Bronchial epithelial cell (primary cell): ENCODE data around the gene NKPD1. TPM values are rescaled to one million over a fixed set of nuclear protein-coding genes. Genes with fewer than 3 reads are reported as not detected.
A peak's percentile ranks its signal among the peaks of the same experiment; 100 is the strongest.
"Not testable (repeated sequence)": the region's sequence is repeated elsewhere in the genome, so short reads cannot be mapped to it uniquely, and the experiment has no call there.

Source experiments
- DNase-seq: peaks from one replicate; pipeline ENCODE4 v3.0.0-alpha.2; 2010; ENCODE audit warnings: low read depth
- FAIRE-seq: peaks from 2 replicates; lab custom pipeline; 2011; peaks lifted over from hg19 to GRCh38; lab: Jason Lieb, UNC
- H3K27me3 ChIP-seq: 2 replicates; pipeline ENCODE4 v1.5.1; 2011; ENCODE audit warnings: low read length; ENCODE audit not compliant: control insufficient read depth, insufficient read depth
- H3K36me3 ChIP-seq: 2 replicates; pipeline ENCODE4 v1.5.1; 2011; ENCODE audit warnings: low read length; ENCODE audit not compliant: control insufficient read depth, insufficient read depth
- H3K4me3 ChIP-seq: 2 replicates; pipeline ENCODE4 v1.5.1; 2011; ENCODE audit warnings: mild to moderate bottlenecking, low read depth, low read length, control low read depth
- CTCF ChIP-seq: IDR thresholded peaks from 2 replicates; pipeline ENCODE4 v1.5.1; 2011; ENCODE audit warnings: mild to moderate bottlenecking, moderate library complexity, low read length, control low read depth, inconsistent platforms; ENCODE audit not compliant: insufficient read depth, severe bottlenecking
- total RNA-seq: library from RNA; depleted of rRNA; stranded (reverse); fragments of >200 nt; gene quantifications from 2 replicates; pipeline ENCODE4 v1.2.1, GENCODE V29; 2014

NKPD1 gene
- total RNA-seq, 1 donor from 2014 or later: 0.53 TPM

- FAIRE-seq: no peak
- no peaks in the 10 kb centered on the region for H3K27me3 ChIP-seq
- DNase-seq: no peak
- no peak for TF ChIP-seq CTCF
- H3K4me3 ChIP-seq: no peak overlapping the region
- peaks cover 1% of the 10 kb centered on the region for H3K36me3 ChIP-seq
Observed at GRCh38 chr19:45124021-45124420, 36.8 kb downstream of the NKPD1 start.

- Histone ChIP-seq H3K36me3 (peaks cover 1% of the 10 kb centered on the region), H3K4me3 (no peak overlapping the region), H3K27me3 (no peaks in the 10 kb centered on the region)
- no peak for FAIRE-seq
- no peak for TF ChIP-seq CTCF
- peak; percentile 55 for DNase-seq
Observed at GRCh38 chr19:45123440-45123850, 37.3 kb downstream of the NKPD1 start.

GRCh38 chr19:45122832-45123231, 38.0 kb downstream of the NKPD1 start:
- DNase-seq (no peak), FAIRE-seq (no peak)
- Histone ChIP-seq H3K27me3 (no peaks in the 10 kb centered on the region), H3K36me3 (peaks cover 1% of the 10 kb centered on the region), H3K4me3 (no peak overlapping the region)
- TF ChIP-seq CTCF: no peak

GRCh38 chr19:45121827-45122345, 38.9 kb downstream of the NKPD1 start:
- Histone ChIP-seq H3K36me3 (peaks cover 1% of the 10 kb centered on the region), H3K4me3 (no peak overlapping the region), H3K27me3 (no peaks in the 10 kb centered on the region)
- FAIRE-seq: no peak
- TF ChIP-seq CTCF: no peak
- DNase-seq: no peak

- H3K4me3 ChIP-seq: no peak overlapping the region
- H3K27me3 ChIP-seq: no peaks in the 10 kb centered on the region
- no peak for TF ChIP-seq CTCF
- FAIRE-seq (no peak), DNase-seq (no peak)
- H3K36me3 ChIP-seq: peaks cover 1% of the 10 kb centered on the region
Observed at GRCh38 chr19:45119582-45119981, 41.2 kb downstream of the NKPD1 start.

- H3K36me3 ChIP-seq, H3K27me3 ChIP-seq, FAIRE-seq, DNase-seq, H3K4me3 ChIP-seq: not testable (repeated sequence)
Observed at GRCh38 chr19:45118591-45119355, 42.0 kb downstream of the NKPD1 start.
